IPS-15b (cell line): ENCODE measurements around the gene GMPS.
"Not testable (repeated sequence)": the region's sequence is repeated elsewhere in the genome, so short reads cannot be mapped to it uniquely, and the experiment has no call there.

Experiments
- H3K27me3 ChIP-seq: one replicate; pipeline ENCODE4 v1.6.1; 2013; ENCODE audit warnings: low read length; ENCODE audit not compliant: control insufficient read depth, insufficient read depth
- H3K36me3 ChIP-seq: one replicate; pipeline ENCODE4 v1.6.1; 2013; ENCODE audit warnings: low read length; ENCODE audit not compliant: control insufficient read depth, insufficient read depth
- H3K4me1 ChIP-seq: one replicate; pipeline ENCODE4 v1.6.1; 2013; ENCODE audit warnings: mild to moderate bottlenecking, low read length; ENCODE audit not compliant: control insufficient read depth, insufficient read depth
- H3K4me3 ChIP-seq: one replicate; pipeline ENCODE4 v1.5.1; 2013; ENCODE audit warnings: low read depth, low read length
- H3K9ac ChIP-seq: one replicate; pipeline ENCODE4 v1.6.1; 2013; ENCODE audit warnings: low read depth, mild to moderate bottlenecking, low read length
- H3K9me3 ChIP-seq: one replicate; pipeline ENCODE4 v1.6.1; 2013; ENCODE audit warnings: mild to moderate bottlenecking, low read length; ENCODE audit not compliant: control insufficient read depth, insufficient read depth

GMPS gene

DNA sequence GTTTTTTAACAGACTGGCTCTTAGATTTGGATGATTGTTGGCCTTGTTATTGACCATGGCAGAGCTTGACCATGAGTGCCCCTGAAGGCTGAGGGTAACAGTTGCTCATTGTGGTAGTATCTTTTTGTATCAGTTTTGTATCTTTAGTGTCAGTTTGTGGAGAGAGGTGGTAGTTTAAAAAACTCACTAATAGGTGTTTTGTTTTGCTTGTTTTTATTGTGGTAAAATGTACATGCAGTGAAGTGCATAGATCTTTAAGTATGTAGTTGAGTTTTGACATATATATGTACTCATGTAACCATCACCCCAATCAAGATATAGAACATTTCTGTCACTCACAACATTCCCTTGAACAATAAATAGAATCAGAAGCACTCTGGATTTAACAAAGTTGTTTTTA, 9.8 kb downstream of the GMPS start:
- H3K27me3 ChIP-seq, result no peaks in the 10 kb centered on the region
- H3K36me3 ChIP-seq, result no peaks in the 10 kb centered on the region
- H3K4me1 ChIP-seq, result no peaks in the 10 kb centered on the region
- H3K4me3 ChIP-seq, result no peak overlapping the region
- no peaks in the 10 kb centered on the region for H3K9me3 ChIP-seq
- no peak overlapping the region for H3K9ac ChIP-seq

DNA sequence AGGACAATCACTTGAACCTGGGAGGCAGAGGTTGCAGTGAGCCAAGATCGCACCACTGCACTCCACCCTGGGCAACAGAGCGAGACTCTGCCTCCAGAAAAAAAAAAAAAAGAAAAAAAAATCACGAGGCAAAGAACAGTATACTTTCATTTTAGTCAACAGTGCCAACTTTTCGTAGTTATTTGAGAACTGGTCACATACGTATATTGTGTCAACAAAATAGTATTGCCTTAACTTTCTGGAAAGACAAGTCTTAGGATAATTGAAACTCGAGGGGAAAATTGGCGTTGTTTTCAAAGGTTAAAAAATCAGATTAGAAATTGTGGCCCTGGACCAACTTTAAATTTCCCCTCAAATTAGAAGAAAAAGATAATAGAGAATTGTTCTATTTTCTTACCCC, 13.8 kb downstream of the GMPS start:
- Histone ChIP-seq H3K36me3 (no peaks in the 10 kb centered on the region), H3K27me3 (no peaks in the 10 kb centered on the region), H3K4me3 (no peak overlapping the region), H3K9me3 (no peaks in the 10 kb centered on the region), H3K9ac (no peak overlapping the region), H3K4me1 (no peaks in the 10 kb centered on the region)

- no peaks in the 10 kb centered on the region for H3K4me1 ChIP-seq
- no peak overlapping the region for H3K4me3 ChIP-seq
- H3K36me3 ChIP-seq, result no peaks in the 10 kb centered on the region
- H3K9me3 ChIP-seq, result no peaks in the 10 kb centered on the region
- no peak overlapping the region for H3K9ac ChIP-seq
- no peaks in the 10 kb centered on the region for H3K27me3 ChIP-seq
These were observed 14.8 kb downstream of the GMPS start for GRCh38 chr3:155885292-155885691.

DNA sequence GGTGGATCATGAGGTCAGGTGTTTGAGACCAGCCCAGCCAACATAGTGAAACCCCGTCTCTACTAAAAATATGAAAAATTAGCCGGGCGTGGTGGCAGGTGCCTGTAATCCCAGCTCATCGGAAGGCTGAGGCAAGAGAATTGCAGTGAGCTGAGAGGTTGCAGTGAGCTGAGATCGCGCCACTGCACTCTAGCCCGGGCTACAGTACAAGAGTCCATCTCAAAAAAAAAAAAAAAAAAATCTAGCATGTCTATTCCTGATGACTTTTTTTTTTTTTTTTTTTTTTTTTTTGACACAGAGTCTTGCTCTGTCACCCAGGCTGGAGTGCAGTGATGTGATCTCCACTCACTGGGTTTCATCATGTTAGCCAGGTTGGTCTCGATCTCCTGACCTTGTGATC, 15.9 kb downstream of the GMPS start:
- not testable (repeated sequence) for H3K36me3 ChIP-seq, H3K9ac ChIP-seq, H3K27me3 ChIP-seq, H3K4me1 ChIP-seq, H3K9me3 ChIP-seq, H3K4me3 ChIP-seq

DNA sequence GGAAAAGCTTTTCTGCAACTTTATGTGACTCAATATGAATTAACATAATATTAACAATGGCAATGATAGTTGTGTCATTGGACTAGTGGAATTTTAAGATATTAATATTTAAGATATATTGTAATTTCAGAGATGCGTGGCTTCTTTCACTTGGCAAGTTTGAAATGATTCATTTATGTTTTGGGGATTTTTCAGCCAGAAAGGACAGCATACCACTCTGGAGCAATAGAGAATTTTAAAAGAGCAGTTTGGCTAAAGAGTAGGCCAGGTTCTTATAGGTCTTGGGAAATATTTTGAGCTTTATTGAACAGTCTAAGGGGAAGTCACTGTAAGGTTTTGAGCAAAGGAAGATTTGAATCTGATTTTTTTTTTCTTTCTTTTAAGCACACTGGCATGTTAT, 16.5 kb downstream of the GMPS start:
- Histone ChIP-seq H3K36me3 (no peaks in the 10 kb centered on the region), H3K4me1 (no peaks in the 10 kb centered on the region), H3K9ac (no peak overlapping the region), H3K9me3 (no peaks in the 10 kb centered on the region), H3K27me3 (no peaks in the 10 kb centered on the region), H3K4me3 (no peak overlapping the region)

GRCh38 chr3:155889212-155889611, 18.8 kb downstream of the GMPS start:
- Histone ChIP-seq H3K27me3 (no peaks in the 10 kb centered on the region), H3K36me3 (no peaks in the 10 kb centered on the region), H3K9me3 (no peaks in the 10 kb centered on the region), H3K4me3 (no peak overlapping the region), H3K4me1 (no peaks in the 10 kb centered on the region), H3K9ac (no peak overlapping the region)

DNA sequence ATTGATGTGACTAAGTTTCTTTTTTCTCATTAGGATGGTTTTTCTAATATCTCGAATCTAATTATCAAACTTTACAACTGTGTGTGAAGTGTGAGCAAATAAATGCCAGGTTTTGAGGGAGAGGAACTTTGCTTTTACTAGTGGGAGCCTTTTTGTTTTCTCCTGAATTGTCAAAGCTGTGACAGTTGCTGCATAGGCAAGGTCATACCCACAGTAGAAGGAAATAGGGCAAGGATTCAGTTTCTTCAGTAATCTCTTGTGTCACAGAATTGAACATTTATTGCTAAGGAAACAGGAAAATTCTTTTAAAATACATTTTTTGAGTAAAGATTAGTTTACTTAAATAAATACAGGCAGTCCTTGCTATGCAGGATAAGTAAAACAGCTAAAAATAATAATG, 19.5 kb downstream of the GMPS start:
- no peaks in the 10 kb centered on the region for H3K27me3 ChIP-seq
- no peak overlapping the region for H3K4me3 ChIP-seq
- H3K9me3 ChIP-seq, result no peaks in the 10 kb centered on the region
- no peak overlapping the region for H3K9ac ChIP-seq
- H3K36me3 ChIP-seq, result no peaks in the 10 kb centered on the region
- H3K4me1 ChIP-seq, result no peaks in the 10 kb centered on the region

GRCh38 chr3:155890671-155891190, 20.3 kb downstream of the GMPS start:
- no peak overlapping the region for H3K4me3 ChIP-seq

DNA sequence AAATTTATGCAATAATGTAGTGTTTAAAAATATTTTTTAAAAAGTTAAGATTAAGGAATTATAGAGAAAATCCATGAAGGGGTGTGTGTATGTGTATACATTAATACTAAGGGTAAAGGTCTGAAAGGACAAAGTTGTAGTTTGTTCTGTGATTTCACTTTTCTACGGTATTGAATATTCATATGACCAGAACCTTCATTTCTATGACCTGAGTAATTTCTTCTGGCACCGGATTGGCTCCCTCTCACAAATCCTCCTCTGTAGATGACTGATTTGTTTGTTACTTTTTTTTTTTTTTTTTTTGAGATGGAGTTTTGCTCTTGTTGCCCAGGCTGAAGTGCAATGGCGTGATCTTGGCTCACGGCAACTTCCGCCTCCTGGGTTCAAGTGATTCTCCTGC, 20.9 kb downstream of the GMPS start:
- H3K4me3 ChIP-seq, result no peak overlapping the region
- H3K27me3 ChIP-seq, result no peaks in the 10 kb centered on the region
- H3K9ac ChIP-seq, result no peak overlapping the region
- no peaks in the 10 kb centered on the region for H3K36me3 ChIP-seq
- H3K4me1 ChIP-seq, result no peaks in the 10 kb centered on the region
- no peaks in the 10 kb centered on the region for H3K9me3 ChIP-seq

More at GRCh38 chr3:155890671-155891190, 20.3 kb downstream of the GMPS start:
- H3K36me3 ChIP-seq, result no peaks in the 10 kb centered on the region
- H3K4me1 ChIP-seq, result no peaks in the 10 kb centered on the region
- H3K9me3 ChIP-seq, result no peaks in the 10 kb centered on the region
- no peak overlapping the region for H3K9ac ChIP-seq
- H3K27me3 ChIP-seq, result no peaks in the 10 kb centered on the region

DNA sequence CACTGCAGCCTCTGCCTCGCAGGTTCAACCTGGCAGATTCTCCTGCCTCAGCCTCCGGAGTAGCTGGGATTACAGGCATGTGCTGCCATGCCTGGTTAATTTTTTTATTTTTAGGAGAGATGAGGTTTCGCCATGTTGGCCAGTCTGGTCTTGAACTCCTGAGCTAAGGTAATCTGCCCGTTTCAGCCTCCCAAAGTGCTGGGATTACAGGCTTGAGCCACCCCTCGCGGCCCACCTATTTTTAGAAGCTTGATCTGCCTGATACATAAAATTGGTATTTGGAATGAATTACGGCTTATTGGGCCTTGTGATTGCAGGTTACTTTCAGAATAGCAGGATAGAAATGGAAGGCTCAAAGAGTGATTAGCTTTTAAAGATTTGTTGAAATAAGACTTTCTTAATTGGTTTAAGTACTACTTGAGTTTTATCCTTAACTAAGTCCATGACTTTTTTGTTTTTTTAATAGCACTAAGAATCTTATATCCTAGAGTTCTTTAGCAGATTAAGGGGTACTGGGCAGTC, 25.0 kb downstream of the GMPS start:
- H3K9ac ChIP-seq, result no peak overlapping the region
- no peaks in the 10 kb centered on the region for H3K27me3 ChIP-seq
- H3K4me3 ChIP-seq, result no peak overlapping the region
- H3K4me1 ChIP-seq, result no peaks in the 10 kb centered on the region
- no peaks in the 10 kb centered on the region for H3K36me3 ChIP-seq
- H3K9me3 ChIP-seq, result no peaks in the 10 kb centered on the region

DNA sequence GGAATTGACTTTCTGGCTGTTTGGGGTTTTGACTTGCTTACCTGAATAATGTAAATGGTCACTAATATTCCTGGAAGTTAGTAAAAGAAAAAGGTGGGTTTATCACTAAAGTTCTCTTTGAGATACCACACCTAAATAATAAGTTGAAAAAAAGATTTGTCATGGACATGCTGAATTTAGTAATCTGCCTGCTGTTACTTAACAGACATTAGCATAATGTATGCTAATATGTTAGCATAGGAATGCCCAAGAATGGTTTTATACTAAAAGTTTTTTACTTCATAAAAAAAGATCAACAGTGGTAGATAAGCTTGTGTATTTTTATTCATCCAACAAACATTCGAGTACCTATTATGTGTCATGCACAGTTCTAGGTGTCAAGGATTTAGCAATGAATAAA, 36.5 kb downstream of the GMPS start:
- no peaks in the 10 kb centered on the region for H3K9me3 ChIP-seq
- no peak overlapping the region for H3K9ac ChIP-seq
- peaks cover 8% of the 10 kb centered on the region for H3K36me3 ChIP-seq
- no peaks in the 10 kb centered on the region for H3K27me3 ChIP-seq
- H3K4me1 ChIP-seq, result no peaks in the 10 kb centered on the region
- H3K4me3 ChIP-seq, result no peak overlapping the region

DNA sequence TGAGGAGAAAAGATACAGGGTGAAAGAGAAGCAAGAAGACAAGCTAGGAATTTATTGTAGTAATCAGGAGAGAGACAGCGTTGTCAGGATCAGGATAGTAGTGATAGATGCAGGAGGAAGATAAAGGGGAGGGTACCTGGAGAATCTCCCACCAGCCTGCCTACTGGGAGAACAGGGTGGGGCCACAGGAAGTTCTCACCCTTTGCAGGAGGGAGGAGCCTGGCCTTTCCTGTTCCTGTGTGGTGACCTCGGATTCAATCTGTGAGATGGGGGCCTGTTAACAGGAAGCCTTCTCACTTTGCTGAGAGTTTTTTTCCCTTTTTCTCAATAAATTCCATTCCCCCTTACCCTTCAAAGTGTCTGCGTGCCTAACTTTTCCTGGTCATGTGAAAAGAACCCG, 37.6 kb downstream of the GMPS start:
- peaks cover 11% of the 10 kb centered on the region for H3K36me3 ChIP-seq
- no peaks in the 10 kb centered on the region for H3K9me3 ChIP-seq
- H3K9ac ChIP-seq, result no peak overlapping the region
- no peak overlapping the region for H3K4me3 ChIP-seq
- no peaks in the 10 kb centered on the region for H3K4me1 ChIP-seq
- H3K27me3 ChIP-seq, result no peaks in the 10 kb centered on the region
